Cardiac fibroblast (primary cell): ENCODE measurements around the gene GRAMD4.

ENCODE experiments used
- DNase-seq, 2 donors: peaks; one replicate each; pipeline versions ENCODE4 v3.0.0 to v3.0.0-alpha.2; 2010; ENCODE audit warnings: low read depth in 2 of 2
- H3K4me3 ChIP-seq, 2 donors: replicated peaks in 1 of 2; 1 replicate in 1 of 2; 2 replicates in 1 of 2; pipeline ENCODE4 v1.5.1; 2011; ENCODE audit warnings: low read depth in 2 of 2, low read length in 2 of 2, mild to moderate bottlenecking in 2 of 2, moderate library complexity in 1 of 2
- TF ChIP-seq, protein P1 (sequence below): IDR thresholded peaks from one replicate; pipeline ENCODE4 v1.5.1; 2011; ENCODE audit warnings: low read depth, mild to moderate bottlenecking, low read length, inconsistent platforms

Gene GRAMD4

DNA sequence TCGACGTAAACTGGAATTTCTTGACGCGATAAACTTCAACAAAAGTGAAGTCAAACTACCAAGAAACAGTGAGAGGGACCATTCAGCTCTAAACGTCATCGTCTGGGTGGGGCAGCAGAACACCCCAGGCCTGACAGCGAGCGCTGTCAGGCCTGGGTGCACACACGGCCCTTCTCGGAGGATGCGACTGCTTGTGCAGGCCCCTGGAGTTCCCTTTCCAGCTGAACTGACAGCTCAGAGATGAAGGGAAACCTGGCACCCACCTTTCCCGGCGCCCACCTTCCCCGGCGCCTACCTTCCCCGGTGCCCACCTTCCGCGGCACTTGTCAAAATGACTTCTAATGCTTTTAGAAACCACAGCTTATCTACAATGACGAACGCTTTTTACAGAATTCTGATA is 70.0 kb downstream of the GRAMD4 start:
- DNase-seq, result no peak
- TF ChIP-seq, protein P1, sequence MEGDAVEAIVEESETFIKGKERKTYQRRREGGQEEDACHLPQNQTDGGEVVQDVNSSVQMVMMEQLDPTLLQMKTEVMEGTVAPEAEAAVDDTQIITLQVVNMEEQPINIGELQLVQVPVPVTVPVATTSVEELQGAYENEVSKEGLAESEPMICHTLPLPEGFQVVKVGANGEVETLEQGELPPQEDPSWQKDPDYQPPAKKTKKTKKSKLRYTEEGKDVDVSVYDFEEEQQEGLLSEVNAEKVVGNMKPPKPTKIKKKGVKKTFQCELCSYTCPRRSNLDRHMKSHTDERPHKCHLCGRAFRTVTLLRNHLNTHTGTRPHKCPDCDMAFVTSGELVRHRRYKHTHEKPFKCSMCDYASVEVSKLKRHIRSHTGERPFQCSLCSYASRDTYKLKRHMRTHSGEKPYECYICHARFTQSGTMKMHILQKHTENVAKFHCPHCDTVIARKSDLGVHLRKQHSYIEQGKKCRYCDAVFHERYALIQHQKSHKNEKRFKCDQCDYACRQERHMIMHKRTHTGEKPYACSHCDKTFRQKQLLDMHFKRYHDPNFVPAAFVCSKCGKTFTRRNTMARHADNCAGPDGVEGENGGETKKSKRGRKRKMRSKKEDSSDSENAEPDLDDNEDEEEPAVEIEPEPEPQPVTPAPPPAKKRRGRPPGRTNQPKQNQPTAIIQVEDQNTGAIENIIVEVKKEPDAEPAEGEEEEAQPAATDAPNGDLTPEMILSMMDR, result no peak
- no peak overlapping the region for H3K4me3 ChIP-seq

DNA sequence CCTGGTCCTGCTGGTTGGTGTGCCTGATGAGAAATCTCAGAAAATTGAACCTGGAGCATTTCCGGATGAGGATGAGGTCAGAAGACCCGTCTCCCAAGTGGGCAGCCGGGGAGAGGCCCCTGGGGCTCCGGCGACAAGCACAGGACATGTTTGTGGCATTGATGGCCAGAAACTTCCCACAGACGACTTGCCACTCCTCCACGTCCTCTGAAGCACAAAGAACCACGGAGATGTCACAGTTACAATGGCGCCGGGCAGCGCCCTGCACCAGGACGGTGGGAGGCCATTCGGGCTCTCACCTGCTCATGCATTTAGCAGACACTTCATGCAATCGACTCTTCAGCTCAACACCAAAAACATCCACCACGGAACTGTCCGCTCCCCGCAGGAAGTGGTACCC is 71.4 kb downstream of the GRAMD4 start:
- TF ChIP-seq, protein P1, result no peak
- DNase-seq, result no peak
- no peak overlapping the region for H3K4me3 ChIP-seq

DNA sequence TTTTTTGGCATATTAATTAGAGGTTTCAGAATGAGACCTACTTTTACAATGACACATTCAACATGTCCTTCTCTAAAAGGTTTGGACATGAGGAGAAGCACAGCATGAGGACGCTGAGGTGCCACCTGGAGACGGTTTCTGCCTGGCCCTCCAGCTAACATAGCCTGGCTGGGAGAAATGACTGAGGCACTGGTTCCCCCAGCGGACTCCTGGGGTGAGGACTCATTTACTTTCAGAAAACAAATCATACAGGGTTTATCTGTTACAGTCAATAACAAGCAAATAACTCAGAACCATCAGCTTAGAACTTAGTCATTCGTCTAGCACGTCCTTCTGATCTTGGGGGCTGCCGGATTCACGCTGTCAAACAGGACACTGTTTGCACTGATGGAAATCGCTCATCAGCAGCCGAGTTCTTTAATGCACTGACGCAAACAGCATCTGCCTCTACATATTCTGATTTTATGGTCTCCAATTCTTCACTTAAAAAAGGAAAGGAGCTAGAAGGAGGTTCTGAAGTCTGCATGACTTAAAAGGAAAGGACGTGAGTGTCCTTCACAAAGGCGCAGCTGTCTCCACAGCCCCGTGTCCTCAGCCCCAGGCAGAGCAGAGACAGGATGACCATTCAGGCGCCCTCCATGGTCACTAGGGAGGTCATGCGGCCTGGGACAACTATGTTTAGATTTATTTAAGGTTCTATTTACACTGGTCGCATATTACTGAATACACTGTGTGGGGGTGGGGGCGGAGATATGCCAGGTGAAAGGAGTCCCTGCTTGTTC is 73.6 kb downstream of the GRAMD4 start:
- DNase-seq, result no peak
- H3K4me3 ChIP-seq, result no peak overlapping the region
- TF ChIP-seq, protein P1, result no peak

DNA sequence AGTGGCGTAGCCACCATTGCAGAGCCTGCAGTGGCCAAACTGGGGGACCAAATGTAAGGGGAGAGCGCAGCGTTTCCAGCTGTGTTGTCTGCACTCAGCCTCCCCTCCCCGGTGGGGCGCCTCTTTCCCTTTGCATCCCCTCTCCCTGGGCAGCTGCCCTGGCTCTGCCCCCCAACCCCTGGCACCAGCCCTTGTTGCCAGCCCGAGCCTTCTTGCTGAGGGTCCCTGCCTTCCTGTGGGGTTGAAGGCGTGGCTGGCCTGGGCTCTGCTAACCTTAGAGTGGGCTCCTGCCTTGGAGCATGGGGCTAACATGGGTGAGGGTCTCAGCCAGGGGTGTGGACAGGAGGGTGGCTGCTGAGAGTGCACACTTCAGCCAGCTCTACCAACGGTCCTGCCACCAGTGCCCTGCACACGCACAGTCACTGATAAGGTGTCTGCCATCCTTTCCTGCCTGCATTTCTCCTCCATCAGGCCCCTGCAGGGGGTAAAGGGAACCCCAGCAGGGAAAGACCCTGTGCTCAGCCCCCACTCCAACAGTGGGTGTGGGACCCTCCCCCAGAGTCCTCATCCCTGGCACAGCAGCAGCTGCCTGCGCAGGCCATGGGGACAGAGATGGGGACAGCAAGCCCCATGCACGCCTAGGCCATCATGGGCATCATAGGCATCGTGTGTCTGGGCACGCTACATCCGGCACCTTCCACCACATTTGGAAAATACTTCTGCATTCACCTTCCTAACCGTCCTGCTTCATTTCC is 74.4 kb downstream of the GRAMD4 start:
- TF ChIP-seq, protein P1, result no peak
- H3K4me3 ChIP-seq, result no peak overlapping the region
- DNase-seq, result no peak

DNA sequence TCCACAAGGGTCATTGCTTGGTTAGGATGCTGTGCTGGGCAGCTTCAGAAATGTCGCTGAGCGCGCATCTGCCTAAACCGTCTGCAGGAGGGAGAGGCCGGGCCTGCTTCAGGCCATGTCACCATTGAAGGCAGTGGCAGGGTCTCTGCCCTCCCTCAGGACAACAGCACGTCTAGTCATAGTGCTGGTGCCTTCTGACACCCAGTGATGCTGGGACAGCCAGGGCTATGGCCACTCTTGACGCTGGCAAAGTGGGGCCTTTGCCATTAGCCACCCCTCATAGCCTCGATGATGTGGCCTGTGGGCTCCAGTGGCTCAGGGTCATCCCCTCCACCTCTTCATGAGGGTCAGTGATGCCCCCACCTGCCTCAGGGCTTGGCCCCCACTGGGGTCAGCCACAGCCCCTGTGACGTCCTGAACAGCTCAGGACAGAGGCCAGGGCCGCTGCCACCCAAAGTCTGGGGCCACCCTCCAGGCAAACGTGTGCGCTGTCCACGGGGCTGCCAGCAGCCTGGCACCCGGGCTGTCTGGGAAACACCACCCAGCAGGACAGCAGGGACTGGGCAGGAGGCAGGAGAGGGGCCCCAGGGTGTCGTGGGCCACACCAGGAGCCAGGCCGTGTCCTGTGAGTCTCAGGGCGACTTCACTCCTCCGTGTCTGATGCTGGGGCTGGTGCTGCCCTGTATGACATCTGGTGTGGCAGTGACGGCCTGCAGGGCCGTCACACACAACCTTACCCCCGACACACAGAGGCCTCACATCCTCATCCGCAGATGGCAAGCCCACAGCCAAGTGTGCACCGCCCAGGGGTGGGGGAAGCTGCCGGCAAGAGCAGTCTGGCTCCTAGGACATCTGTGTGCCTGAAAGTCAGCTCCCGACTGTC is 75.4 kb downstream of the GRAMD4 start:
- TF ChIP-seq, protein P1, result no peak
- H3K4me3 ChIP-seq, result no peak overlapping the region
- no peak for DNase-seq

DNA sequence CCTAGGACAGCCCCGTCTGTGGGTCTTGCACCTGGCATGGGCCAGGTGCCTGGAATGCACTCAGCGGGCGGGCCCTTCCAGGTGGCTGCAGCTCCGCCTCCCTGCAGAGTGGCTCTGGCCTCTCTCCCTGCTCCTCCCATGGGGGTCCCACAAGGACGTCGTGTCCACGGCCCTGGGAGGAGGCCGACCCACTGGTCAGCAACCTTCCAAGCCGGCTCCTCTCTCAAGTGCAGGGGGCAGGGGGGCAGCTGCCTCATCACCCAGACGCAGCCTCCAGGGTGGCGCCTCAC is 76.0 kb downstream of the GRAMD4 start:
- H3K4me3 ChIP-seq, result no peak overlapping the region
- no peak for DNase-seq
- TF ChIP-seq, protein P1, result no peak
